OCI-LY1 (cell line): ENCODE results near the gene DIO2.

ENCODE experiments used
- H2AFZ ChIP-seq: fragments of 200-600 bp; sonication (generic), shearing (Covaris generic); 2 replicates; pipeline ENCODE4 v1.6.0; 2014; ENCODE audit warnings: antibody characterized with exemption, mild to moderate bottlenecking, low read length
- H3F3A ChIP-seq: fragments of 200-600 bp; sonication (generic), shearing (Covaris generic); 2 replicates; pipeline ENCODE4 v1.6.0; 2014; ENCODE audit warnings: mild to moderate bottlenecking, antibody characterized with exemption, low read length, moderate library complexity; ENCODE audit not compliant: insufficient read depth
- H3K27ac ChIP-seq: fragments of 200-600 bp; sonication (generic); 2 replicates; pipeline ENCODE4 v1.5.1; 2014; ENCODE audit warnings: low read length, mixed run types, mild to moderate bottlenecking, low read depth; ENCODE audit not compliant: poor library complexity, severe bottlenecking
- H3K27me3 ChIP-seq: fragments of 200-600 bp; sonication (generic); 2 replicates; pipeline ENCODE4 v1.6.0; 2014; ENCODE audit warnings: antibody characterized with exemption, mild to moderate bottlenecking, low read length, moderate library complexity; ENCODE audit not compliant: insufficient read depth
- H3K36me3 ChIP-seq: fragments of 200-600 bp; sonication (generic); 2 replicates; pipeline ENCODE4 v1.6.1; 2014; ENCODE audit warnings: mild to moderate bottlenecking, antibody characterized with exemption, low read length, moderate library complexity, mixed read lengths; ENCODE audit not compliant: insufficient read depth
- H3K4me1 ChIP-seq: fragments of 200-600 bp; sonication (generic); 2 replicates; pipeline ENCODE4 v1.5.1; 2014; ENCODE audit warnings: mild to moderate bottlenecking, low read length, moderate library complexity; ENCODE audit not compliant: insufficient read depth, severe bottlenecking
- H3K4me2 ChIP-seq: fragments of 200-600 bp; sonication (generic), shearing (Covaris generic); 2 replicates; pipeline ENCODE4 v1.6.1; 2014; ENCODE audit warnings: low read length
- H3K4me3 ChIP-seq: fragments of 200-600 bp; sonication (generic); 2 replicates; pipeline ENCODE4 v1.5.1; 2014; ENCODE audit warnings: low read length, low read depth, mild to moderate bottlenecking, mixed read lengths; ENCODE audit not compliant: poor library complexity, severe bottlenecking
- H3K79me2 ChIP-seq: fragments of 200-600 bp; shearing (Covaris generic); 2 replicates; pipeline ENCODE4 v1.6.1; 2016; ENCODE audit warnings: mixed run types, low read length, mixed read lengths; ENCODE audit not compliant: insufficient read depth
- H3K9ac ChIP-seq: fragments of 200-600 bp; sonication (generic), shearing (Covaris generic); 2 replicates; pipeline ENCODE4 v1.6.1; 2014; ENCODE audit warnings: mild to moderate bottlenecking, low read length, mixed read lengths
- H3K9me2 ChIP-seq: fragments of 200-600 bp; sonication (generic), shearing (Covaris generic); 2 replicates; pipeline ENCODE4 v1.6.1; 2014; ENCODE audit warnings: low read depth, mild to moderate bottlenecking, low read length, mixed read lengths
- H3K9me3 ChIP-seq: fragments of 200-600 bp; shearing (Covaris generic); 2 replicates; pipeline ENCODE4 v1.6.1; 2014; ENCODE audit warnings: low read length, mixed read lengths
- H4K20me1 ChIP-seq: fragments of 200-600 bp; sonication (generic), shearing (Covaris generic); 2 replicates; pipeline ENCODE4 v1.6.0; 2016; ENCODE audit warnings: mild to moderate bottlenecking, low read length; ENCODE audit not compliant: insufficient read depth
- EZH2 ChIP-seq: fragments of 200-600 bp; sonication (generic), shearing (Covaris generic); IDR thresholded peaks from 2 replicates; pipeline ENCODE4 v1.8.0; 2017; ENCODE audit warnings: borderline replicate concordance, mixed run types, mild to moderate bottlenecking, antibody characterized with exemption, low read length, moderate library complexity, mixed read lengths
- TF ChIP-seq, protein P1 (sequence below): fragments of 200-600 bp; sonication (generic), shearing (Covaris generic); IDR thresholded peaks from 2 replicates; pipeline ENCODE4 v1.5.1; 2017; ENCODE audit warnings: mild to moderate bottlenecking, antibody characterized with exemption, low read length, moderate library complexity, mixed read lengths

Gene DIO2

DNA sequence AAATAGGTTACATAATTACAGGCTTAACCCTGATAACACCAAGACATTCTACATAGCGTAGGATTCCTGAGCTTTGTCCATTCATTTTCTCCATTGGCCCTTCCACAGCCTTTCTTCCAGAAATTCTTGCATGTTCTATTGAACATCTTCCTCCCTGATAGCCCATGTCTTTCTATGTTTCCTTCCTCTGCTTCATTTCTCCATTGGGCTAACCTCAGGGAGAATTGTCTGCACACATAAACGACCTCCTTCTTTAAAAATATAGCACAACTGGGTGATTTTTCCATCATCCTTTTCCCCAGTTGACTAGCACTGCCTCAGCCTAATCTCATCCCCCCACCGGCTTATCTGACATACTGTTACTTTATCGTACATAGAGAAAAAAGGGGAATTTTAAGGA is 11.2 kb downstream of the DIO2 start:
- no peaks in the 10 kb centered on the region for H4K20me1 ChIP-seq
- H3K4me2 ChIP-seq = no peak overlapping the region
- H3K27ac ChIP-seq = no peak overlapping the region
- H3K9ac ChIP-seq = no peak overlapping the region
- H3K36me3 ChIP-seq = no peaks in the 10 kb centered on the region
- H3K9me3 ChIP-seq = no peaks in the 10 kb centered on the region
- H3K4me3 ChIP-seq = no peak overlapping the region
- H3K9me2 ChIP-seq = no peaks in the 10 kb centered on the region
- H2AFZ ChIP-seq = no peak overlapping the region
- TF ChIP-seq, protein P1, sequence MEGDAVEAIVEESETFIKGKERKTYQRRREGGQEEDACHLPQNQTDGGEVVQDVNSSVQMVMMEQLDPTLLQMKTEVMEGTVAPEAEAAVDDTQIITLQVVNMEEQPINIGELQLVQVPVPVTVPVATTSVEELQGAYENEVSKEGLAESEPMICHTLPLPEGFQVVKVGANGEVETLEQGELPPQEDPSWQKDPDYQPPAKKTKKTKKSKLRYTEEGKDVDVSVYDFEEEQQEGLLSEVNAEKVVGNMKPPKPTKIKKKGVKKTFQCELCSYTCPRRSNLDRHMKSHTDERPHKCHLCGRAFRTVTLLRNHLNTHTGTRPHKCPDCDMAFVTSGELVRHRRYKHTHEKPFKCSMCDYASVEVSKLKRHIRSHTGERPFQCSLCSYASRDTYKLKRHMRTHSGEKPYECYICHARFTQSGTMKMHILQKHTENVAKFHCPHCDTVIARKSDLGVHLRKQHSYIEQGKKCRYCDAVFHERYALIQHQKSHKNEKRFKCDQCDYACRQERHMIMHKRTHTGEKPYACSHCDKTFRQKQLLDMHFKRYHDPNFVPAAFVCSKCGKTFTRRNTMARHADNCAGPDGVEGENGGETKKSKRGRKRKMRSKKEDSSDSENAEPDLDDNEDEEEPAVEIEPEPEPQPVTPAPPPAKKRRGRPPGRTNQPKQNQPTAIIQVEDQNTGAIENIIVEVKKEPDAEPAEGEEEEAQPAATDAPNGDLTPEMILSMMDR = no peak
- no peak for TF ChIP-seq EZH2
- no peaks in the 10 kb centered on the region for H3K27me3 ChIP-seq
- no peaks in the 10 kb centered on the region for H3K79me2 ChIP-seq
- no peaks in the 10 kb centered on the region for H3F3A ChIP-seq
- no peaks in the 10 kb centered on the region for H3K4me1 ChIP-seq

DNA sequence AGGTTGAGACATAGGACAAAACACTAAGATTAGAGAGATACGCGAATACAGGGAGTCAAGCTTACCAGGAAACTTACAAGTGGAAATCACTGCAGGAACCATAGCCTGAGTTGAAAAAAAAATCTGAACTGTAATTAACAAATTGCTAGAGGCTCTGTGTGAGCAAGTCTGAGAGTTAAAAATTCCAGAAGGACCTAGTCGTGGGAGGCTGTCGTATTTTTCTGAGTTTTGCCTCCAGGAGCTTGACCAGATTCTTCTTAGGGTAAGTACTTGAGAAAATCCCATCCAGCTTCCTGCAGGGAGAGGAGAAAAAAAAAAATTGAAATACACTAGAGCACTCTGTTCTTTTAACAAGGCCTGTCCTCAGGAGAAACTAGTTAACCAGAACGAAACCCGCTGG is 22.7 kb downstream of the DIO2 start:
- H3K79me2 ChIP-seq = no peaks in the 10 kb centered on the region
- H3K4me2 ChIP-seq = no peak overlapping the region
- no peaks in the 10 kb centered on the region for H4K20me1 ChIP-seq
- no peaks in the 10 kb centered on the region for H3F3A ChIP-seq
- no peaks in the 10 kb centered on the region for H3K9me2 ChIP-seq
- no peak overlapping the region for H3K4me3 ChIP-seq
- H3K9ac ChIP-seq = no peak overlapping the region
- no peak overlapping the region for H2AFZ ChIP-seq
- no peaks in the 10 kb centered on the region for H3K4me1 ChIP-seq
- no peak overlapping the region for H3K27ac ChIP-seq
- H3K9me3 ChIP-seq = no peaks in the 10 kb centered on the region
- no peaks in the 10 kb centered on the region for H3K36me3 ChIP-seq
- H3K27me3 ChIP-seq = no peaks in the 10 kb centered on the region
- no peak for TF ChIP-seq EZH2
- TF ChIP-seq, protein P1 = no peak

DNA sequence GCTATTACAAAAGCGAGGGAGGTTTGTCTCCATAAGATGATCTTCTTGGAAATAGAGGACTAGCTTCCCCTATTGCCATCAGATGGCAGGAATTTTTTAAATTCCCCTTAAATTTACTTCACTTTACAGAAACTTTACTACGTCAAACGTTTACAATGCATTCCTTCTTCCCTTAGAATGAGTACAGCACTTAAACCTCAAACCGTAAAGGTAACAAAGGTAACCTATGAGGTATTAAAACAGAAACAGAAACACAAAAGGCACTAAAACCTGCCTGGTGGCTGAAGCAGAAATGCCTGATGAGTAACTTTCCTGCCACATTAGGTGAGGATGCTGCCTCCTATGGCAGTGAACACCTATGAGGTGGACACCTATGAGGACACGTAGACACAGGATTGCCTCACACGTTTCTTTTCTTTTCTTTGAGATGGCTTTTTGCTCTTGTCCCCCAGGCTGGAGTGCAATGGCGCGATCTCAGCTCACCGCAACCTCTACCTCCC is 25.0 kb downstream of the DIO2 start:
- Histone ChIP-seq H3K9me2 (no peaks in the 10 kb centered on the region), H3K4me1 (no peaks in the 10 kb centered on the region), H3K27ac (no peak overlapping the region), H3K9me3 (no peaks in the 10 kb centered on the region), H4K20me1 (no peaks in the 10 kb centered on the region), H3K27me3 (no peaks in the 10 kb centered on the region), H3K4me3 (no peak overlapping the region), H3F3A (no peaks in the 10 kb centered on the region), H3K79me2 (no peaks in the 10 kb centered on the region), H3K9ac (no peak overlapping the region), H3K36me3 (no peaks in the 10 kb centered on the region), H3K4me2 (no peak overlapping the region), H2AFZ (no peak overlapping the region)
- TF ChIP-seq, protein P1 = no peak
- TF ChIP-seq EZH2 = no peak
